Stimulated activated CD8-positive, alpha-beta memory T cell treated with anti-CD3 and anti-CD28 coated beads, Interleukin-7, amount 100 ng/mL, for 24 hours (primary cell): Measurements from ENCODE around the gene SLC16A8.

Source experiments
- DNase-seq: peaks from one replicate; pipeline ENCODE4 v3.0.0-alpha.2; 2020; ENCODE audit warnings: low read depth

SLC16A8 gene

GRCh38 chr22:38072322-38073149 lies 11.4 kb downstream of the SLC16A8 start:
- no peak for DNase-seq

GRCh38 chr22:38071421-38072321 lies 12.3 kb downstream of the SLC16A8 start:
- DNase-seq = no peak

GRCh38 chr22:38070250-38070921 lies 13.6 kb downstream of the SLC16A8 start:
- DNase-seq = no peak

GRCh38 chr22:38069372-38070249 lies 14.4 kb downstream of the SLC16A8 start:
- no peak for DNase-seq

GRCh38 chr22:38068641-38069371 lies 15.2 kb downstream of the SLC16A8 start:
- no peak for DNase-seq

GRCh38 chr22:38067761-38068360 lies 16.1 kb downstream of the SLC16A8 start:
- no peak for DNase-seq

GRCh38 chr22:38067028-38067415 lies 17.0 kb downstream of the SLC16A8 start:
- DNase-seq = no peak

- no peak for DNase-seq
Measured at GRCh38 chr22:38066381-38067027, 17.5 kb downstream of the SLC16A8 start.

- DNase-seq = no peak
Measured at GRCh38 chr22:38065539-38065938, 18.4 kb downstream of the SLC16A8 start.

- no peak for DNase-seq
Measured at GRCh38 chr22:38062791-38063190, 21.2 kb downstream of the SLC16A8 start.

- DNase-seq = peak; percentile 59
Measured at GRCh38 chr22:38056969-38057891, 26.8 kb downstream of the SLC16A8 start, which contains the start of gene PICK1. Gene PICK1 (plus strand): TSS chr22:38057404. CDS start chr22:38057810, 406 bp downstream.

- DNase-seq = peak; percentile 56
Measured at GRCh38 chr22:38051900-38052862, 31.8 kb downstream of the SLC16A8 start.

- no peak for DNase-seq
Measured at GRCh38 chr22:38051261-38051660, 32.7 kb downstream of the SLC16A8 start.

GRCh38 chr22:38050720-38051119 lies 33.3 kb downstream of the SLC16A8 start:
- no peak for DNase-seq

- no peak for DNase-seq
Measured at GRCh38 chr22:38049812-38050619, 34.0 kb downstream of the SLC16A8 start.

GRCh38 chr22:38046070-38046748 lies 37.8 kb downstream of the SLC16A8 start:
- no peak for DNase-seq
